ENCODE measurements around the gene ABCB8.

ABCB8 gene

GRCh38 chr7:151085691-151086620, 57.7 kb downstream of the ABCB8 start, which contains the start of gene AGAP3:
Gene AGAP3 (plus strand): TSS chr7:151086475. CDS start chr7:151086742, 267 bp downstream.
- TF ChIP-seq CTCF (conservative IDR thresholded peaks at IDR 0.05): no peak
- TF ChIP-seq ZFX (IDR thresholded peaks at IDR 0.05): no peak
- peak within 1 kb of the TSS; percentile 96 for H3K27ac ChIP-seq

GRCh38 chr7:151086802-151087244, 58.6 kb downstream of the ABCB8 start:
- TF ChIP-seq ZFX (IDR thresholded peaks at IDR 0.05) (no peak), CTCF (conservative IDR thresholded peaks at IDR 0.05) (no peak)
- H3K27ac ChIP-seq: peak overlapping the region; percentile 96

GRCh38 chr7:151087245-151088018, 59.2 kb downstream of the ABCB8 start:
- TF ChIP-seq ZFX (IDR thresholded peaks at IDR 0.05) (peak; percentile 95), CTCF (conservative IDR thresholded peaks at IDR 0.05) (peak; percentile 74)
- peak overlapping the region; percentile 96 for H3K27ac ChIP-seq

DNA sequence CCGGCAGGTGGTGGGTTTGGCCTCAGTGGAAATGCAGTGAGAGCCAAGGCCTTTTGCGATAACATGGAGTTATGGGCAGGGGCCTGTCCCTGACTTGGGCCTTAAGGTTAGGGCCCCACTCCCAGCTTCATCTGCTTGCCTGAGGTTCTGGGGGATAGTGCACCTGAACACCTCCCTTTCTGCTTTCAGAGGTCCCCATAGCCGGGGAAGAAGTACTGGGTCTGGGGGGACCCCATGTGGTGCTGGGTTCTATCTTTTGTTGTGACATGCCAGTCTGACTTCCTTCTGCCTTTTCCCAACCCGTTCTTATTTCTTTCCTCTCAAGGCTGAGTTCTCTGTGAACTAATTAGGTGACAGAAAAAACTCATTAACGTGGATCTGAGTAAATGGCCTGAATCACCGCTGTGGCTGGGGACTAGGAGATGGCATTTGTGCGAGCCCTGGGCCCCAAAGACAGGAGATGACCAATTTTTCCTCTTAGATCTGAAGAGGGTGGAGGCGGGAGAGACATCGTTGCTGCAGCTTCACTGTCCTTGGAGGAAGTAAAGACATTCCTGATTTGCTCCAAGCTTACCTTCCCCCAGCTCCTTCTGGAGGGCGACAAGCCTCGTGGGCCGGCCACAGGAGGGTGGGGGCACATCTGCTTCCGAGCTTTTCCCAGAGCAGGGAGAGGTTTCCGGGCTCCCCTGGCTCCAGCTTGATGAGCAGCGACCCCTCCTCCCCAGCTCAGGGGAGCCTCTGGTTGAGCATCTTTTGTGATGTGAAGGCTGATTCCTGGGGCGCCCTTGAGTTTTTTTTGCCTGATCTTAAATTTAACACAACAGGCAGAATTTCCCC, 60.0 kb downstream of the ABCB8 start:
- TF ChIP-seq CTCF (conservative IDR thresholded peaks at IDR 0.05) (no peak), ZFX (IDR thresholded peaks at IDR 0.05) (peak; percentile 5; the same call in 1 of the 2 replicates)
- peak overlapping the region; percentile 96 for H3K27ac ChIP-seq

- TF ChIP-seq ZFX (IDR thresholded peaks at IDR 0.05): no peak
- TF ChIP-seq CTCF (conservative IDR thresholded peaks at IDR 0.05): no peak
- peak overlapping the region; percentile 96; the same call in 1 of the 2 replicates for H3K27ac ChIP-seq
These were observed 60.8 kb downstream of the ABCB8 start for GRCh38 chr7:151088856-151089699.

All from C4-2B (cell line).